GM12892 (cell line): ENCODE measurements around the gene NET1.

Experiments used
- POLR2A ChIP-seq: IDR thresholded peaks from 2 replicates; pipeline ENCODE4 v1.6.1; 2011; ENCODE audit warnings: low read depth, low read length, control low read depth
- POLR2AphosphoS5 ChIP-seq: IDR thresholded peaks from 2 replicates; pipeline ENCODE4 v1.6.1; 2011; ENCODE audit warnings: low read depth, low read length, control low read depth

DNA sequence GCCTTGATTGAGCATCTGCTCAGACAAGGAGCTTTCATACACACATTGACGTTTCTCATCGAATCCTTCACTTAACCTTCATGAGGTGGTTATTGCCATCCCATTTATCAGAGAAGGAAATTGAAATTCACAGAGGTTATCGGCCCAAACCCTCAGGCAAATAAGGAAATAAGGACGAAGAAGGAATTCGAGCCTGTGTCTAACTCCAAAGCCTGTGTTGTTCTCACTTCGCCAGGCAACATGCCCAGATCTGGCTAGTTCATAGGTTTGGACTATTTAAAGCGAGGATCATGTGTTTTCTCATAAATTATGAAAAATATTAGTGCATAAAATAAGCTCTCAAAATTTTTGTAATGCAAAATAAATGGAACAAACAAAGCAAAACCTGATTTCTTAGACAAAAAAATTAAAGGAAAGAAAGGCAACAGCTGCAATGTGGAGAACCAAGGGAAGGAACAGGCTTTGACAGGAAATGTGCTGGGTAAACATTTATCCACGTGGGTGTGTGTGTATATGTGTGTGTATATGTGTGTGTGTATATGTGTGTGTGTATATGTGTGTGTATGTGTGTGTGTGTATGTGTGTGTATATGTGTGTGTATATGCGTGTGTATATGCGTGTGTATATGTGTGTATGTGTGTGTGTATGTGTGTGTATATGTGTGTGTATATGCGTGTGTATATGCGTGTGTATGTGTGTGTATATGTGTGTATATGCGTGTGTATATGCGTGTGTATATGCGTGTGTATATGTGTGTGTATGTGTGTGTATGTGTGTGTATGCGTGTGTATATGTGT, 42.8 kb upstream of the NET1 start:
- TF ChIP-seq POLR2A: no peak
- no peak for TF ChIP-seq POLR2AphosphoS5
